GM23248 (cell line): Measurements from ENCODE around the gene KIF4B.

Experiments
- EZH2 ChIP-seq: fragments of 200-600 bp; sonication (generic); IDR thresholded peaks from 2 replicates; pipeline ENCODE4 v1.6.1; 2018; ENCODE audit warnings: antibody characterized with exemption, mild to moderate bottlenecking; ENCODE audit not compliant: insufficient read depth, poor library complexity, severe bottlenecking
- EZH2phosphoT487 ChIP-seq: fragments of 200-600 bp; sonication (generic); IDR thresholded peaks from 2 replicates; pipeline ENCODE4 v1.6.1; 2018; ENCODE audit warnings: antibody characterized with exemption, moderate library complexity, mild to moderate bottlenecking, low read depth; ENCODE audit not compliant: insufficient read depth

DNA sequence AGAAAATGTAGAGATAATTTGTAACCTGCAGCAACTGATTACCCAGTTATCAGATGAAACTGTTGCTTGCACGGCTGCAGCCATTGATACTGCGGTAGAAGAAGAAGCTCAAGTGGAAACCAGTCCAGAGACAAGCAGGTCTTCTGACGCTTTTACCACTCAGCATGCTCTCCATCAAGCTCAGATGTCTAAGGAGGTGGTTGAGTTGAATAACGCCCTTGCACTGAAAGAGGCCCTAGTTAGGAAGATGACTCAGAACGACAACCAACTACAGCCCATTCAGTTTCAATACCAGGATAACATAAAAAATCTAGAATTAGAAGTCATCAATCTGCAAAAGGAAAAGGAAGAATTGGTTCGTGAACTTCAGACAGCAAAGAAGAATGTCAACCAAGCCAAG is 1.7 kb downstream of the KIF4B start:
- TF ChIP-seq EZH2 (no peak), EZH2phosphoT487 (no peak)
